Panc1 (cell line): ENCODE results near the gene C11orf65. TPM values are rescaled to one million over a fixed set of nuclear protein-coding genes. Genes with fewer than 3 reads are reported as not detected.

ENCODE experiments used
- ATAC-seq: fragments of 200-7000 bp; cut with Tn5 transposase; 2 replicates; pipeline ENCODE4 v1.9.1; 2020; ENCODE audit warnings: mild to moderate bottlenecking, moderate library complexity
- BruUV-seq: library from RNA; stranded (reverse); fragments of 400-500 nt; replicated peaks from 2 replicates; lab custom pipeline; 2021; lab: Mats Ljungman, UMichigan
- CTCF ChIA-PET: fragments of 300-600 bp; sonication (Branson Sonifier 250); formaldehyde crosslinking; loops from one replicate; lab custom pipeline; 2022; ENCODE audit warnings: antibody characterized with exemption; lab: Charles Lee
- POLR2A ChIA-PET: fragments of 300-600 bp; sonication (Branson Sonifier 250); formaldehyde crosslinking; loops from one replicate; lab custom pipeline; 2022; ENCODE audit warnings: antibody characterized with exemption; lab: Charles Lee
- DNase-seq: peaks from one replicate; pipeline ENCODE4 v3.0.0-alpha.2; 2010; ENCODE audit warnings: low read depth, low spot score
- H3K27ac ChIP-seq: 2 replicates; pipeline ENCODE4 v1.5.1; 2011; ENCODE audit warnings: mild to moderate bottlenecking, low read length, inconsistent platforms
- H3K27me3 ChIP-seq: fragments of 200-500 bp; sonication (Bioruptor generic); 2 replicates; pipeline ENCODE4 v1.6.0; 2014; ENCODE audit warnings: low read length, inconsistent platforms; ENCODE audit not compliant: control insufficient read depth, insufficient read depth
- H3K36me3 ChIP-seq: fragments of 200-500 bp; sonication (Bioruptor generic); 2 replicates; pipeline ENCODE4 v1.5.1; 2014; ENCODE audit warnings: inconsistent platforms, mild to moderate bottlenecking, low read length, moderate library complexity; ENCODE audit not compliant: control insufficient read depth, insufficient read depth
- H3K4me1 ChIP-seq: 2 replicates; pipeline ENCODE4 v1.5.1; 2011; ENCODE audit warnings: inconsistent platforms, mild to moderate bottlenecking, low read length, moderate library complexity; ENCODE audit not compliant: control insufficient read depth, insufficient read depth
- H3K4me3 ChIP-seq, 2 experiments: 2 replicates each; pipeline ENCODE4 v1.5.1; 2011 to 2012; ENCODE audit warnings: low read depth in 2 of 2, low read length in 2 of 2, mild to moderate bottlenecking in 2 of 2, inconsistent platforms in 1 of 2, moderate library complexity in 1 of 2
- H3K9me3 ChIP-seq: fragments of 200-500 bp; sonication (Bioruptor generic); 2 replicates; pipeline ENCODE4 v1.5.1; 2014; ENCODE audit warnings: low read depth, mild to moderate bottlenecking, inconsistent platforms, low read length, moderate library complexity; ENCODE audit not compliant: control insufficient read depth, insufficient read depth
- CTCF ChIP-seq: fragments of 450-650 bp; IDR thresholded peaks from 2 replicates; pipeline ENCODE4 v1.5.1; 2017; ENCODE audit warnings: mild to moderate bottlenecking
- POLR2AphosphoS5 ChIP-seq: IDR thresholded peaks from 2 replicates; pipeline ENCODE4 v1.6.1; 2012; ENCODE audit warnings: mild to moderate bottlenecking, low read depth, low read length, moderate library complexity
- SIN3A ChIP-seq: IDR thresholded peaks from 2 replicates; pipeline ENCODE4 v1.6.1; 2012; ENCODE audit warnings: low read depth, mild to moderate bottlenecking, low read length, moderate library complexity, borderline replicate concordance; ENCODE audit not compliant: insufficient read depth
- TCF7L2 ChIP-seq: IDR thresholded peaks from 2 replicates; pipeline ENCODE4 v1.6.1; 2011; ENCODE audit warnings: mild to moderate bottlenecking, low read depth, low read length, inconsistent platforms
- in situ Hi-C: cut with HindIII; loops from 2 replicates; pipeline ENCODE4 v1.10.0; 2016; ENCODE audit warnings: low sequenced_read_pairs, low pct_unique_long_range_greater_than_20kb
- intact Hi-C: fragments of 100-400 bp; cut with micrococcal nuclease; formaldehyde crosslinking; loops from one replicate; pipeline ENCODE4 v1.10.0; 2022; ENCODE audit not compliant: unreplicated experiment
- total RNA-seq: library from RNA; stranded (reverse); gene quantifications from one replicate; pipeline ENCODE4 v1.2.1, GENCODE V29; 2021; ENCODE audit not compliant: unreplicated experiment
- TF ChIP-seq, protein P1 (sequence below), 2 experiments: IDR thresholded peaks; 2 replicates each; pipeline ENCODE4 v1.6.1; 2011 to 2012; ENCODE audit warnings: low read depth in 2 of 2, control low read depth in 1 of 2, low read length in 1 of 2, mild to moderate bottlenecking in 1 of 2, moderate library complexity in 1 of 2; ENCODE audit not compliant: insufficient read depth in 1 of 2

C11orf65 gene
- total RNA-seq, 1 experiment from 2014 or later = 0.18 TPM

GRCh38 chr11:108491936-108492335, 24.6 kb upstream of the C11orf65 start:
- intact Hi-C loops (no loop called here), in situ Hi-C loops (no loop called here)
- ATAC-seq (no peak), DNase-seq (no peak)
- Histone ChIP-seq H3K27ac (no peak overlapping the region), H3K4me3 (no peak overlapping the region), H3K4me1 (peaks cover 6% of the 10 kb centered on the region), H3K9me3 (no peaks in the 10 kb centered on the region), H3K36me3 (peaks cover 3% of the 10 kb centered on the region; the same call in 1 of the 2 replicates), H3K27me3 (no peaks in the 10 kb centered on the region)
- POLR2A ChIA-PET = no interaction called here
- CTCF ChIA-PET = interaction anchor here (0.5 kb wide), 1 partner anchor 700 kb away, joined by 5 read pairs; no protein-coding TSS in a partner anchor
- BruUV-seq = no TSS peak
- TF ChIP-seq SIN3A = no peak

GRCh38 chr11:108486828-108487227, 19.5 kb upstream of the C11orf65 start:
- DNase-seq (no peak), ATAC-seq (no peak)
- Histone ChIP-seq H3K27ac (no peak overlapping the region), H3K4me1 (no peaks in the 10 kb centered on the region), H3K9me3 (no peaks in the 10 kb centered on the region), H3K4me3 (no peak overlapping the region), H3K36me3 (peaks cover 5% of the 10 kb centered on the region; the same call in 1 of the 2 replicates), H3K27me3 (no peaks in the 10 kb centered on the region)
- TF ChIP-seq, protein P1, sequence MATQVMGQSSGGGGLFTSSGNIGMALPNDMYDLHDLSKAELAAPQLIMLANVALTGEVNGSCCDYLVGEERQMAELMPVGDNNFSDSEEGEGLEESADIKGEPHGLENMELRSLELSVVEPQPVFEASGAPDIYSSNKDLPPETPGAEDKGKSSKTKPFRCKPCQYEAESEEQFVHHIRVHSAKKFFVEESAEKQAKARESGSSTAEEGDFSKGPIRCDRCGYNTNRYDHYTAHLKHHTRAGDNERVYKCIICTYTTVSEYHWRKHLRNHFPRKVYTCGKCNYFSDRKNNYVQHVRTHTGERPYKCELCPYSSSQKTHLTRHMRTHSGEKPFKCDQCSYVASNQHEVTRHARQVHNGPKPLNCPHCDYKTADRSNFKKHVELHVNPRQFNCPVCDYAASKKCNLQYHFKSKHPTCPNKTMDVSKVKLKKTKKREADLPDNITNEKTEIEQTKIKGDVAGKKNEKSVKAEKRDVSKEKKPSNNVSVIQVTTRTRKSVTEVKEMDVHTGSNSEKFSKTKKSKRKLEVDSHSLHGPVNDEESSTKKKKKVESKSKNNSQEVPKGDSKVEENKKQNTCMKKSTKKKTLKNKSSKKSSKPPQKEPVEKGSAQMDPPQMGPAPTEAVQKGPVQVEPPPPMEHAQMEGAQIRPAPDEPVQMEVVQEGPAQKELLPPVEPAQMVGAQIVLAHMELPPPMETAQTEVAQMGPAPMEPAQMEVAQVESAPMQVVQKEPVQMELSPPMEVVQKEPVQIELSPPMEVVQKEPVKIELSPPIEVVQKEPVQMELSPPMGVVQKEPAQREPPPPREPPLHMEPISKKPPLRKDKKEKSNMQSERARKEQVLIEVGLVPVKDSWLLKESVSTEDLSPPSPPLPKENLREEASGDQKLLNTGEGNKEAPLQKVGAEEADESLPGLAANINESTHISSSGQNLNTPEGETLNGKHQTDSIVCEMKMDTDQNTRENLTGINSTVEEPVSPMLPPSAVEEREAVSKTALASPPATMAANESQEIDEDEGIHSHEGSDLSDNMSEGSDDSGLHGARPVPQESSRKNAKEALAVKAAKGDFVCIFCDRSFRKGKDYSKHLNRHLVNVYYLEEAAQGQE (IDR thresholded peaks at IDR 0.05; ENCODE audit: insufficient read depth in 1 of 2, low read depth in 2 of 2, low read length in 1 of 2) = no peak
- TF ChIP-seq SIN3A (no peak), TCF7L2 (no peak), CTCF (no peak), POLR2AphosphoS5 (no peak)
- intact Hi-C loops (no loop called here), in situ Hi-C loops (no loop called here)
- ChIA-PET CTCF (no interaction called here), POLR2A (no interaction called here)
- no TSS peak for BruUV-seq

GRCh38 chr11:108486331-108486730, 19.0 kb upstream of the C11orf65 start:
- Histone ChIP-seq H3K4me1 (no peaks in the 10 kb centered on the region), H3K36me3 (peaks cover 5% of the 10 kb centered on the region; the same call in 1 of the 2 replicates), H3K27ac (no peak overlapping the region), H3K9me3 (no peaks in the 10 kb centered on the region), H3K27me3 (no peaks in the 10 kb centered on the region), H3K4me3 (no peak overlapping the region)
- POLR2A ChIA-PET = no interaction called here
- ATAC-seq (no peak), DNase-seq (no peak)
- TF ChIP-seq POLR2AphosphoS5 = no peak
- TF ChIP-seq TCF7L2 = no peak
- TF ChIP-seq CTCF = no peak
- no peak for TF ChIP-seq SIN3A
- TF ChIP-seq, protein P1 (IDR thresholded peaks at IDR 0.05; ENCODE audit: insufficient read depth in 1 of 2, low read depth in 2 of 2, low read length in 1 of 2) = no peak
- in situ Hi-C loops = no loop called here
- BruUV-seq = no TSS peak
- intact Hi-C loops = no loop called here
- CTCF ChIA-PET = no interaction called here
